GM19240 (cell line): ENCODE results near the gene CCSER1.

Experiments
- DNase-seq: peaks from one replicate; pipeline ENCODE4 v3.0.0; 2011; ENCODE audit warnings: low spot score; ENCODE audit not compliant: insufficient read length

Gene CCSER1

DNA sequence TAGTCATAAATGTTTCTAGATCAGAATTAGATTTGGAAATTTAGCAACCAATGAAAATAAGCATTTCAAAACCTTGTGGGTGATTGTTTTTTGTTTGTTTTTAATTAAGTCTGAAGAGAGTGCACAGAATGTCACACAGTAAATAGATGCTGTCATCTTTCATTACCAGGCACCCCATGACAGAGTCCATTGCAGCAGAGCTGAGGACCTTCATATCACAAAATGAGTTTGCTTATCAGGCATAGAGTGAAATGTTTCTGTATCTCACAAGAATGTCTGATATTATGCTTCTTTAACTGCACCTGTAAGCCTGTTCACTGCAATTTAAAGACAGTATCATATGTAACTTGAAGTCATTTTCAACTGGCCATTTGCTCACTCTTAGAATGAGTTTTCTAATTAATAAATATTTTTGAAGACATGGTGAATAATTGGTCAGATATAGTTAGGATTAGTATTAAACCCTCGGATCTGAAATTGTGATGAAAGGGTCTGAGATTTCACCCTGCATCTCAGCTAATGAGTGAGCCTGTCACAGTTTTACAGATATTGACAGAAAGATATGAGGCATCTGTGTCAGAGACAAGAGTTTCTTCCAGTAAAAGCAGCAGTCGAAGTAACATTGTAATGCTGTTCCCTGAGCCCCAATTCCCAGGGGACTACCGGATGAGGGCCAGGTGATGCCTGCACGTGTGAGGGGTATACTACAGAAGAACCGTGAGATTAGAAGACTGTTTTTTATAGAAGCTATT is 416.4 kb downstream of the CCSER1 start:
- no peak for DNase-seq

DNA sequence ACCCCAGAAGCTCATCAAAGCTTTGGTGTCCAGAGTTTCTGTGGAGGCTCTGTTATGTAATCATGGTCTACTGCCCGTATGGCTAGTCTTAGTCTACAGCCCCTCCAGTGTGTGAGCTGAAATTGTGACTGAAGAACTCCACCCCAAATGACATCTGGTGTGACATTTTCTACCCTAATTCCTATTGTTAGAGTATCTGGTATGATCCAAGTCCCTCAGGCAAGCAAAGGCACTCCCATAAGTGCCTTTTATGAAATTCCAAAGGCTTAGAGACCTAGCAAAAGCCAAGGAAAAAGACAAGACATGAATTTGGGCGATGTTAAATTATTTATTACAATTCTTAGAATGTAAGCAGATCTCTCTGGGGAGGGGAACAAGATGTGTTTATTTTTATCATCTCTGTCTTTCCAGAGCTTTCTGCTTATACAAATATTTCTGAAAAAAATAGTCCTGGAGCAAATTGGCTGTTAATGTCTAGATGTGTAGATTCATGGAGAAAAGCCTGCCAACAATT is 417.4 kb downstream of the CCSER1 start:
- DNase-seq: no peak

DNA sequence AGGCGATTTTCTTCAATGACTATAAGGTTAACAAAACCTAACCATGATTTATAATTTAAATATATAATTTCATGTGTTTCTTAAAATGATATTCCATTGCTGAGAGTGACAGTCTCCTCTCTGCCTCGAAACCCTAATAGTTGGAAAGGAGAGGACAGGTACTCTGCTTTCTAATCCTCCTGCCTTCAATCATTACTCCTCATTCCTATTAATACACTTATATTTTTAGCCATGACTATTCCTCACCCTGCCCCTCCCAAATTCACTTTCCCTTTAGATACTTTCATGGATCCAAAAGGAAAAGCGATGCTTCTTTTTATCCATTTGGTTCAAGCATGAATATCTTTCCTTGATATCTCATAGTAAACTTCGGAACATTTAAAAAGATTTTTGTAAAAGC is 418.2 kb downstream of the CCSER1 start:
- DNase-seq: no peak

DNA sequence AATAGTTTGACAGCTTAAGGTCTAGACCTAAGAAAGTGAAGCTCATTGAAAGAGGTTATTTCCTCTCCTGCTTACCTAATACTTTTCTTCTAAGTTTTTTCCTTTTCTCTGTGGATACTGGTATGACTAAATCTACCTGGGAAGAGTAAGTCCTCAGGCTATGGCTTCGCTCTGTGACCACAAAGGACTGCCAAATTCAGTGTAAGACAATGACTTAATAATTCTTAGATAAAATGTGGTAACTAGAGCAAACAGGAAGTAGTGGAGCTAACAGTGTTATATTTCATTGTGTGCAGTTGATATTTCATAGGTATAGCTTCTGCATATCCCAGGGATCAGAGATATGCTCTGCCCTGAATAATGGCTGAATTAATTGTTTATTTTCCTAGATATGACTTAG is 418.9 kb downstream of the CCSER1 start:
- no peak for DNase-seq

DNA sequence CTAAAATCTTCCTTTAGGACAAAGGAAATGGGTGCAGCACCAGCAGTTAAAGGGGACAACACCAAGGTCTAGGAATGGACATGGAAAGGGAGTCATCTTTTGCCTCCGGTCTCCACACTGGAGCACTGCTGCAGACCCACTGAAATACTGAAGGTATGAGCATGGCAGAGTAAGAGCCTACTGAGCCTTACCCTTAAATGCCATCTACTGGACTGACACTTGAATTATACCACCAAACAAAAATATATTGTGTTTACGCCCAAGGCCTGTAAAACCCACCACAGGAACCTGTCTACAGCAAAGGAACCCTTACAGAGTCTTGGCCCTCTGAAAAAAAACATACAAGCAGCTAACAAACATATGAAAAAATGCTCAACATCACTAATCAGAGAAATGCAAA is 443.4 kb downstream of the CCSER1 start:
- no peak for DNase-seq

DNA sequence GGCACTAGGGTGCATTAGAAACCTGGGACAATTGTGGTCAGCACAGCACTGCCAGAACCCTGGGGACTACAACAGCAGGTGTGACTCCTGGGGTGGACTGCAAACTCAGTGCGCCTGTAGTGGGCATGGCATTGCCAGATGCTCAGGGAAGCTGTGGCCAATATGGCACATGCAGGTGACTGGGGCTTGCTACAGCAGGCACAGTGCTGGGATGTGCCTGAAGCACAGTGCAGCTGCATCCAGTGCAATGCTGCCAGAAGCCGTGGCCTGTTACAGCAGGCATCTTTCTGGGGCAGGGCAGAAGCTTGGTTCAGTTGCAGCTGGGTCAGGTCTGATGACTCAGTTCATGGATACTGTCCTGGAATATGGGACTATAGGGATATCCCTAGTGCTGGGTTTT is 445.8 kb downstream of the CCSER1 start:
- no peak for DNase-seq

DNA sequence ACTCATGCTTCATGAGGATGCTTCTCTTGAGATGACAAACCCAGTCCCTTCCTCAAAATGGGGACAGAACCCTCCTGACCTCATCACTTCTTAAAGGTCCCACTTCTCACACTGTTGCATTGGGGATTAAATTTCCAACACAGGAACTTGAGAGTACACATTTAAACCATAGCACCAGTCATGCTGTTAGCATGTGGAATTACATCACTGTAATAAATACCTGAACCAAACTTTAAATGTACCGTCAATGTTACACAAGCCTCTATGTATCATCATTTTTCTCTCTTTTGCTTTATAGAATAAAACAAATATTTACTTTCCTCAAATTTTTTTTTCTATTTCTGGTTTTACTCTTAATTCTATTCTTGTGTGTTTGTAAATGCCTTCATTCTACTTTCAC is 448.2 kb downstream of the CCSER1 start:
- no peak for DNase-seq

DNA sequence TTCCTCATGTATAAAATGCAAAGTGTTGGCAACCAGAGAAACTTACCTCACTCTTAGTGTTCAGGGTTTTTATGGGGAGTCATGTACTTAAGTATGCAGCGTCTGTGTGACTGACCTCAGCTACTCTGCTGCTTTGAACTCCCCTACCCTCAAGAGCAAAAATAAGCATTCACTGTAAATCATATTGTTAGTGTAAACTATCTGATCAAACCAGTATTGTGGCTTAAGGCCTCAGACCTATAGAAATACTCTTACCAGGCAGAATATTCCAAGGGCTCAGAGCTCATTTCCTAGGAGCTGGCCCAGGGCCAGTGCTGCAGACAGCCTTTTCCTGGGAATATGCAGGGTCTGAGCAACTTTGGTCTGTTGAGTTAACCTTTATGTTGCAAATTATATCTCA is 453.1 kb downstream of the CCSER1 start:
- no peak for DNase-seq

DNA sequence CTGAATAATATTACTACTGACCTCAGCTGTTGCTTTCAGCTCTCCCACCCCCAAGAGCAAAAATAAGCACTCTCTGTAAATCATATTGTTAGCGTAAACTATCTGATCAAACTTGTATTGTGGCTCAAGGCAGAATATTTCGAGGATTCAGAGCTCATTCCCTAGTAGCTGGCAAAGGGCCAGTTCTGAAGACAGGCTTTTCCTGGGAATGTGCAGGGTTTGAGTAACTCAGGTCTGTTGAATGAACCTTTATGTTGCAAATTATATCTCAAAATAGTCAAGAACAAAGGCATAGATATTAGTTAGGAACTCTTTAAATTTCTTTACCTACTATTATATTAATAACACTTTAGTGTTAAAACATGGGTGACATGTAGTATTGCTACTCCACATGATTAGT is 454.9 kb downstream of the CCSER1 start:
- DNase-seq: no peak

DNA sequence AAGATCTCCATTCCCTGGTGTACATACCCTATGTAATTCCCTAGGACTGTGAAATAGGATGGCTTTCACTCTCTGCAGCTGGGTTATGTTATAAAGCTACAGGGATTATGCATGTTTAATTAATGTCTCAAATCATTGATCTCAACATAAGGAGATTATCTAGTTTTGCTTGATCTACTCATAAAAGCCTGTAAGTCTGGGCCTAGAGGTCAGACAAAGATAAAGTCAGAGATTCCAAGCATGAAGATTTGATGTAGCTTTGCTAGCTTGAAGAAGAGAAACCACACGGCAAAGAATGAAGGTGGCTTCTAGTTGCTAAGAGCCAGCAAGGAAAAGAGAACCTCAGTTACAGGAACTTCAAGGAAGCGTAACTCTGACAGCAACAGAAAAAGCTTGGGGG is 456.9 kb downstream of the CCSER1 start:
- DNase-seq: no peak

DNA sequence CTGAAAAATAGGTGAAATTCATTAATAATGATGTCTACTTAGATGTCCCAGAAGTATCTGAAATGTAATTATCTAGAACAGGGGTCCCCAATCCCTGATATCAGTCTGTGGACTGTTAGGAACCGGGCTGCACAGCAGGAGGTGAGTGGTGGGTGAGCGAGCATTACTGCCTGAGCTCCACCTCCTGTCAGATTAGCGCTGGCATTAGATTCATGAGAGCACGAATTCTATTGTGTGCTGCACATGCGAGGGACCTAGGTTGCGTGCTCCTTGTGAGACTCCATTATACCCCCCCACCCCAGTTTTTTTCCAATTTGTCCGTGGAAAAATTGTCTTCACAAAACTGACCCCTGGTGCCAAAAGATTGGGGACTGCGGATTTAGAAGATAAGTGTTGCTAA is 458.8 kb downstream of the CCSER1 start:
- no peak for DNase-seq

DNA sequence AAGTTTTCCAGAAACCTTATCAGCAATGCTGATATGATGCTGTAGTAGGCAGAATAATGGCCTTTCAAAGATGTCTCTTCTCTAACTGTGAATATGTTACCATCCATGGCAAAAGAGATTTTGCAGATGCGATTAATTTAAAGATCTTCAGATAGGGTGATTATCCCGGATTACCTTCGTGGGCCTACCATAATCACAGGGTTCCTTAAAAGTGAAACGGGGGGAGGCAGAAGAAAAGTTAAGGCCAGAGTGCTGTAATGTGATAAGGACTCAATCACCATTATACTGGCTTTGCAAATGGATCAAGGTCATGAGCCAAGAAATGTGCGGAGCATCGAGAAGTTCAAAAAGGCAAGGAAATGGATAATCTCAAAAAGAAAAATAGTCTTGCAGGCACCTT is 459.6 kb downstream of the CCSER1 start:
- DNase-seq: no peak

DNA sequence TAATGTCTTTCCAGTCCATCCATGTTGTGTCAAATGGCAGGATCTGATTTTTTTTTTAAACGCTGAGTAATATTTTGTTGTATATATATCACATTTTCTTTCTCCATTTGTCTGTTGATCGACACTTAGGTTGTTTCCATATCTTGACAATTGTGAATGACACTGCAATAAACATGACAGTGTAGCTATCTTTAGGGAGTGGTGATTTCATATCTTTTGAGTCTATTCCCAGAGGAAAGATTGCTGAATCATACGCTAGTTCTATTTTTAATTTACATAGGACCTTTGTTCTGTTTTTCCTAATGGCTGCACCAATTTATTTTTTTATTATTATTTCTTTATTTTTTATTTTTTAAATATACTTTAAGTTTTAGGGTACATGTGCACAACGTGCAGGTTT is 470.7 kb downstream of the CCSER1 start:
- no peak for DNase-seq

DNA sequence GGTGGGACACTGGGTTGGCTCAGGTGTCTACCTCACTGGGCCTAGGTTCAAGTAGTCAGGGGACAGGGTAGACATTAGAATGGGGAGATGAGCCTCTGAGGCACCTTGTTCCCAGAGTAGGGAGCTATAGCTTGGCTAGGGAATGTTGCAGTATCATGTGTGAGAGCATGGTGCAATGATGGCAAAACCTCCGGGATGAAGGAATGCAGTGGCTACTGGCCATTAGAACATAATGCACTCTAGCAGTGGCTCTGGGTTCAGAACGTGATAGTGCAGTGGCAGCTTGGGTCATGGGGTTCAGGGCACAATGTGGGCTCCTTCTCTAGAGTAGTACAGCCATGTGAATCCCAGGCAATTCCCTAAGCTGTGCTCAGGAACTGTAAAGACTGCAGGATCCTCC is 471.5 kb downstream of the CCSER1 start:
- no peak for DNase-seq

DNA sequence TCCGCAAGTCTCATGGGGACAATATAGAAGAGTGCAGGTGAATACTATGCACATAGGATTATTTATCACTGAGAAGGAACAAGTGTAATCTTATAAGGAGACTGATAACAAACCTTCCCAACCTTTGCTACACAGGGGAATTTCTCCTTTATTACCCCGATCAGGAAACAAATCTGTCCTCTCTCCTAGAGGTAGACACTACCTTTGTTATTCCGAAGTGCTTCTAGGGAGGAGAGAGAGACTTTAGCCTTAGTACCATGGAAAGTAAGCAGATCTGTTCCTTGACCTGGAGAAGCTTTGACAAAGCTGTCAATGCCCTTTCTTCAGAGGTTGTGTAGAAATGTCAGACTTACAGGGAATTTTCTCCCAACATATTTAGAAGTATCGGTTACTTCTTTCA is 475.5 kb downstream of the CCSER1 start:
- DNase-seq: no peak

DNA sequence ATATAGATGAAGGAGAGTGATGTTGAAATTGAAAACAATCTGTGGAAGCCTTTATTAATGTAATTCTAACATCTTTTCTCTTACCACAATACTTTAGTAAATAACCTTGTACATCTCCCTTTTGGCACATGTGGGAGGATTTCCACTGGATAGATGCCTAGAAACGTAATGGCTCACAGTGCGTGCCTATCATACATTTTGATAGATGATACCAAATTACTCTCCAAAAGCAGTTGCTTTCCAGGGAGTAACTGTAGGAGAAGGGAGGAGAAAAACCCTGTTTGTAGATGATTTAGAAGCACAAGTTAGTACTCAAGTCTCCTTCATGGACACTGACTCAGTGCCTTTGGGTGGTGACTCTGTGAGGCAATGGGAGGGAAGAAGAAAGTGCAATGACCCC is 476.3 kb downstream of the CCSER1 start:
- no peak for DNase-seq

DNA sequence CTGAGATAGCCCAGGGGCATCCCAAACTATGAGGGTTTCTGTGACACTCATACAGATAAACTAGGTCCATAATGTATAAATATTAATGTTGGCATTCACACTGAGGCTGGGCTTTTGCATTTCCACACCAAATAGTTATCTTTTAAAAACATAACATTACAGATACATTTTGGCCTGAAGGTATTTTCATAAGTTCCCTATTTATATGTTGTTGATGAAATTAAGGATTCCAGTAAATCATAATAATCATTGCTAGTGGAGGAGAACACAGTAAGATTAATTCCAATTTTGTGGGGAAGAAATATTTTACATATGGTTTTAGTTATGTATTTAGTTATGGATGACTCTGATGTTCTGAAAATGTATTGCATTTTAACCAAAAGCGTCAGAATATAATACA is 479.6 kb downstream of the CCSER1 start:
- no peak for DNase-seq

DNA sequence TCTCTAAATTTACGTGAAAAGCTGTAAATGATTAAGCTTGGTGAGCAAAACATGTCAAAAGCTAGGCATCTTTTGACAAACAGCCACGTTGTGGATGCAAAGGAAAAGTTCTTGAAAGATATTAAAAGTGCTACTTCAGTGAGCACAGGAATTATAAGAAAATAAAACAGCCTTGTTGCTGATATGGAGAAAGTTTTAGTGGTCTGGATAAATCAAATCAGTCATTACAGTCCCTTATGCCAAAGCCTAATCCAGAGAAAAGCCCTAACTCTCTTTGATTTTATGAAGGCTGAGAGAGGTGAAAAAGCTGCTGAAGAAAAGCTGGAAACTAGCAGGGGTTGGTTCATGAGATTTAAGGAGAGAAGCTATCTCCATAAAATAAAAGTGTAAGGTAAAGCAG is 487.2 kb downstream of the CCSER1 start:
- DNase-seq: no peak

DNA sequence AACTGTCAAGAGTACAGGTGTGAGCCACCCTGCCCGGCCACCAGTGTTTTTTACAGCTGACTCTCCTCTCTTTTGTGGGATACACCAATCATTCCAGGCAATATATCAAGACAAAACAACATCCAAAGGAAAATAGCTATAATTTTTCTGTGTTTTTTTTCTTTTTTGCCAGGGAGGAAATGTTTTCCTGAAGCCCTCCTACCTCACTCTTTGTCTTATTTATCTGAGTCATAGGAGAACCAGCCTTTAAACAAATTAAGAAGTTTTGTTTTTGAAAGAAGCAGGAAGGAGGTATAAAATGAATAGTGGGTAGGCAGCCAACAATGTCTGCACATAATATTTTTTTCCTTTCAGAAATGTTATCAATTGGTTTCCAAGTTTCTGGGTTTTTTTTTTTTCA is 493.9 kb downstream of the CCSER1 start:
- no peak for DNase-seq

DNA sequence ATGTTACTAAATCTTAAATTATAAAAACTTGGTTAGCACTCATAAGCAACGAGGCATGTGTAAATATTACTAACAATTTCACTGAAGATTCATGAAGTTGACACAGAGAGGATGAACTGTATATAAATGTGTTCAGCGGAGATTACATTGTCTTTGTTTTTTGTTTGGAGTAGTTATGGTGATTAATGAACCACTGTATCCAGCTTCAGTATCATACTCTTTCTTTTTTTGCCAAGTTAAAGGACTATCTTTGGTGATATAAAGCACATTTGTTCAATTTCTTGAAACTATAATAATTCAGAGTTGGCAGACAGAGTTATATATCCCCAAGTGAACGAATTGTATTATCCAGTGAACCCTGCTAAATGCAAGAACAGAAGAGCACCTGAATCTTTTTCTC is 497.6 kb downstream of the CCSER1 start:
- DNase-seq: no peak

DNA sequence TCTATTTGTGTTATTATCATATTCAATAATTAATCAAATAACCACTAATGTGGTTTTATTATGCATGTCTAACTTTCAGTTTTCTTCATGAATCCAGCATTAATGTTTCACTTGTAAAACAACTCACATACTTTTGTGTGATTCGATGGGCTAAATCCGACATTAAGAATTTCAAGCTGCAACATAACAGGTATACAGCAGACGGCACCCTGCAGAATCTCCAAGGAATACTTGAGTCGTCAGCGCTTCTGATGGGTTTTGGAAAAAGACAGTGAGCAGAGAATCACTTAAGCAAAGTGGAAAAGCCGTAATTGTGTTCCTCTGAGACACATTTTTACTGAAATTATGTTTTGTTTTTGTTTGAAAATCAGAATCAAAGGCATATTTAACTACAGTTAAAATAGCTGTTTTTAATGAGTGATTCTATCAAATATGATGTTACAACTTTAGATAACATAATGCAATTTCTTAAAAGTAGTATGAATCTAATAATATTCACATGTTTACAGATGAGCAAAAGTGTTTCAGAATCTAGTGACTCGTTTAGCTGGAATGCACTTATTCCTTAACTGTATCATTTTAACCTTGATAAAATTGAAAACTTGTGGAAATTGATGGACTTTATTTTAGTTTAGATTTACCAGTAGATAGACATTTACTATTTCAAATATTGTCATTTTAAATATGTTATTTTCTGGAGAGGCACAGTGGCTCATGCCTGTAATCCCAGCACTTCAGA is 514.8 kb downstream of the CCSER1 start:
- no peak for DNase-seq

DNA sequence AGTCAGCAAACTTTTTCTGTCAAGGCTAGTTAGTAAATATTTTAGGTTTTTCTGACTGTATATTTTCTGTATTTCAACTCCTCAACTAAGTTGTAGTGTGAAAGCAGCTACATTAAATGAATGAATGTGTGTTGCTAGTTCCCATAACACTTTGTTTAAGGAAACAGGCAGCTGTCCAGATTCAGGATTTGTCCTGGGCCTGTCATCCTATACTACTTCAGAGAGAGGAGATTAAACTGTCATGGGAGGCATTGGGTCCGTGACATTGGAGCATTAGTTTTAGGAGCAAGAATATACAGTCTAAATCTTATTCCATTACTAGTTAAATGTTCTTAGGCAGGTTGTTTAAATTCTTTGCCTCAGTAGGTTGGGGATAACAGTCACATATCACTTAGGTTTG is 516.0 kb downstream of the CCSER1 start:
- no peak for DNase-seq

DNA sequence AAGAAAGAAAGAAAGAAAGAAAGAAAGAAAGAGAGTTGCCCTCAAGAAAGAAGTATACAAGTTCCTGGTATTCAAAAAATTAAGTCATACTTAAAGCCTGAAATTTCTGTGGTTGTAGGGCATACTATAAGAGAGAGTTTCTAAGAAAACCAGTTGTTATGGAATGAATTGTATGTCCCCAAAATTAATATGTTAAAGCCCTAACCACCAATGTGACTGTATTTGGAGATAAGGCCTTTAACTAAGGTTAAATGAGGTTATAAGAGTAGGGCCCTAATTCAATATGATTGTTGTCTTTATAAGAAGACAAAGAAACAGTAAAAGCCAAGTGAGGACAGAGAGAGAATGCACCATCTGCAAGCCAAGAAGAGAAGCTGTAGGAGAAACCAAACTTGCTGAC is 521.1 kb downstream of the CCSER1 start:
- no peak for DNase-seq
